Left ventricle myocardium inferior (tissue), 1 donor: ENCODE results near the gene HMCN2. TPM values are rescaled to one million over a fixed set of nuclear protein-coding genes. Genes with fewer than 3 reads are reported as not detected.
A peak's percentile ranks its signal among the peaks of the same experiment; 100 is the strongest.

Experiments used
- DNase-seq: peaks from one replicate; pipeline ENCODE4 v3.0.0-alpha.2; 2020
- H3K27ac ChIP-seq: fragments of 200-600 bp; replicated peaks from 2 replicates; pipeline ENCODE4 v1.8.0; 2021
- H3K27me3 ChIP-seq: fragments of 200-600 bp; 2 replicates; pipeline ENCODE4 v1.8.0; 2021; ENCODE audit warnings: low read depth
- H3K36me3 ChIP-seq: fragments of 200-600 bp; 2 replicates; pipeline ENCODE4 v1.8.0; 2021
- H3K4me1 ChIP-seq: fragments of 200-600 bp; 2 replicates; pipeline ENCODE4 v1.8.0; 2021
- H3K4me3 ChIP-seq: fragments of 200-600 bp; 2 replicates; pipeline ENCODE4 v1.8.0; 2021; ENCODE audit warnings: mild to moderate bottlenecking, moderate library complexity
- H3K9me3 ChIP-seq: fragments of 200-600 bp; replicated peaks from 2 replicates; pipeline ENCODE4 v1.8.0; 2021
- intact Hi-C: fragments of 100-400 bp; cut with micrococcal nuclease; formaldehyde crosslinking; loops from one replicate; pipeline ENCODE4 v1.11.0; 2022
- total RNA-seq: library from RNA; stranded (reverse); fragmentation: NEBNext Ultra II Directional; extraction: Animal tissue kit (Norgen Biotek cat#: 25700); gene quantifications from one replicate; pipeline ENCODE4 v1.2.1, GENCODE V29; 2021
- TF ChIP-seq, protein P1 (sequence below): fragments of 200-600 bp; IDR thresholded peaks from 2 replicates; pipeline ENCODE4 v1.8.0; 2021; ENCODE audit warnings: antibody characterized with exemption, mild to moderate bottlenecking, borderline replicate concordance
- donor health status: DM: no; HTN: yes; CAD: no; lungs with severe emphysema.

Gene HMCN2
- total RNA-seq, 1 donor from 2014 or later = 5.5 TPM

GRCh38 chr9:130283539-130284248, 18.1 kb downstream of the HMCN2 start:
- intact Hi-C loops = no loop called here
- H3K36me3 ChIP-seq = no peaks in the 10 kb centered on the region
- DNase-seq = no peak
- H3K4me1 ChIP-seq = peaks cover 55% of the 10 kb centered on the region
- no peaks in the 10 kb centered on the region for H3K9me3 ChIP-seq
- peaks cover 32% of the 10 kb centered on the region for H3K27me3 ChIP-seq
- H3K27ac ChIP-seq = no peak overlapping the region
- H3K4me3 ChIP-seq = no peak overlapping the region
- TF ChIP-seq, protein P1, sequence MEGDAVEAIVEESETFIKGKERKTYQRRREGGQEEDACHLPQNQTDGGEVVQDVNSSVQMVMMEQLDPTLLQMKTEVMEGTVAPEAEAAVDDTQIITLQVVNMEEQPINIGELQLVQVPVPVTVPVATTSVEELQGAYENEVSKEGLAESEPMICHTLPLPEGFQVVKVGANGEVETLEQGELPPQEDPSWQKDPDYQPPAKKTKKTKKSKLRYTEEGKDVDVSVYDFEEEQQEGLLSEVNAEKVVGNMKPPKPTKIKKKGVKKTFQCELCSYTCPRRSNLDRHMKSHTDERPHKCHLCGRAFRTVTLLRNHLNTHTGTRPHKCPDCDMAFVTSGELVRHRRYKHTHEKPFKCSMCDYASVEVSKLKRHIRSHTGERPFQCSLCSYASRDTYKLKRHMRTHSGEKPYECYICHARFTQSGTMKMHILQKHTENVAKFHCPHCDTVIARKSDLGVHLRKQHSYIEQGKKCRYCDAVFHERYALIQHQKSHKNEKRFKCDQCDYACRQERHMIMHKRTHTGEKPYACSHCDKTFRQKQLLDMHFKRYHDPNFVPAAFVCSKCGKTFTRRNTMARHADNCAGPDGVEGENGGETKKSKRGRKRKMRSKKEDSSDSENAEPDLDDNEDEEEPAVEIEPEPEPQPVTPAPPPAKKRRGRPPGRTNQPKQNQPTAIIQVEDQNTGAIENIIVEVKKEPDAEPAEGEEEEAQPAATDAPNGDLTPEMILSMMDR = no peak

DNA sequence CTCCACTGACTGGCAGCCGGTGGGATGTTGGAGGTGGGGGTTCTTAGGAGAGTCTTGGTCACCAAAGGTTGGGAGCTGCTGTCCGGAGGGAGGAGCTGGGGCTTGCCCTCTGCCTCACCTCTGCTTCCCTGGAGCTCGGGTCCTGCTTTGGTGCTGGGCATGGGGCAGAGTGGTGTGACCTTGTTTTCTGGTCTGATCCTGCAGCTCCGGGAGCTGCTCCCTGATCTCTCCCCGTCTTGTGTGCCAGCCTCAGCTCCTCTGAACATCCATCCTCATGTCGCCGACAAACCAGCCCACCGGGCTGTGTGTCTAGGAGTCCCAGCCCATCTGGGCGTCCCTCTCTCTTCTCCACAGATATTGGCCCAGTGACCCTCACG, 18.7 kb downstream of the HMCN2 start:
- Histone ChIP-seq H3K27ac (no peak overlapping the region), H3K4me1 (peaks cover 61% of the 10 kb centered on the region)

DNA sequence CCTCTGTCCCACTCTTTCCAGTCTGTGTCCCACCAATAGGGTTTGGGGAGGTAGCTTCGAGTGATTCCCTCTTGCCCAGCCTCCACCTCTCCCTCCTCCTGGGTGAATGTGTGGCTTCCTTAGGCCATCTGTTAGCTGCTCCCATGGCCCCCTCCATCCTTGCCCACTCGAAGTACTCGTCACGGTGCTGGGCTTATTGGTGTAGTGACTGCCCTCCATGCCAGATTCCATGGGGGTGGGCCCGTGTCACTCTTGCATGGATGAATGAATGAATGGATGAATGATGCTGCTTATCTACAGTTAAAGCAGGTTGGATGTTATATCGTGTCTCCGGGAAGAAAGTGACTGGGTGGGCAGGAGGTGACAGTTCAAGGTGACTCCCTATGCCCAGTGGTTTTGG, 19.1 kb downstream of the HMCN2 start:
- TF ChIP-seq, protein P1 = no peak
- H3K4me1 ChIP-seq = peaks cover 64% of the 10 kb centered on the region
- no peak for DNase-seq
- H3K4me3 ChIP-seq = no peak overlapping the region
- H3K36me3 ChIP-seq = no peaks in the 10 kb centered on the region
- intact Hi-C loops = no loop called here
- H3K9me3 ChIP-seq = no peaks in the 10 kb centered on the region
- peaks cover 42% of the 10 kb centered on the region for H3K27me3 ChIP-seq
- no peak overlapping the region for H3K27ac ChIP-seq

More for the DNA sequence above, 18.7 kb downstream of the HMCN2 start:
- Histone ChIP-seq H3K4me3 (no peak overlapping the region), H3K27me3 (peaks cover 38% of the 10 kb centered on the region), H3K9me3 (no peaks in the 10 kb centered on the region), H3K36me3 (no peaks in the 10 kb centered on the region)
- DNase-seq = no peak
- intact Hi-C loops = no loop called here
- TF ChIP-seq, protein P1 = no peak

- no peak for DNase-seq
- Histone ChIP-seq H3K9me3 (no peaks in the 10 kb centered on the region), H3K36me3 (no peaks in the 10 kb centered on the region), H3K4me3 (no peak overlapping the region), H3K27ac (no peak overlapping the region), H3K27me3 (peaks cover 48% of the 10 kb centered on the region), H3K4me1 (peaks cover 70% of the 10 kb centered on the region)
- TF ChIP-seq, protein P1 = no peak
- intact Hi-C loops = no loop called here
Observed at GRCh38 chr9:130285271-130285670, 19.7 kb downstream of the HMCN2 start.

GRCh38 chr9:130286072-130286770, 20.7 kb downstream of the HMCN2 start:
- peaks cover 79% of the 10 kb centered on the region for H3K4me1 ChIP-seq
- intact Hi-C loops = no loop called here
- H3K4me3 ChIP-seq = peak overlapping the region; percentile 21
- no peaks in the 10 kb centered on the region for H3K36me3 ChIP-seq
- H3K27me3 ChIP-seq = peaks cover 55% of the 10 kb centered on the region
- no peak for DNase-seq
- H3K27ac ChIP-seq = peak overlapping the region; percentile 83
- TF ChIP-seq, protein P1 = no peak
- no peaks in the 10 kb centered on the region for H3K9me3 ChIP-seq
